Skeletal muscle satellite cell (primary cell): ENCODE data around the gene CHD5.

ENCODE experiments used
- H3K27me3 ChIP-seq: 2 replicates; pipeline ENCODE4 v1.7.0; 2013; ENCODE audit warnings: low read length; ENCODE audit not compliant: control insufficient read depth, insufficient read depth
- H3K36me3 ChIP-seq: 2 replicates; pipeline ENCODE4 v1.7.0; 2013; ENCODE audit warnings: mild to moderate bottlenecking, control low read depth, low read length; ENCODE audit not compliant: insufficient read depth
- H3K4me1 ChIP-seq: 2 replicates; pipeline ENCODE4 v1.7.0; 2013; ENCODE audit warnings: low read length; ENCODE audit not compliant: control insufficient read depth, insufficient read depth
- H3K4me2 ChIP-seq: 2 replicates; pipeline ENCODE4 v1.7.0; 2013; ENCODE audit warnings: mild to moderate bottlenecking, low read length
- H3K4me3 ChIP-seq: 2 replicates; pipeline ENCODE4 v1.7.0; 2013; ENCODE audit warnings: low read length
- H3K9ac ChIP-seq: 2 replicates; pipeline ENCODE4 v1.7.0; 2013; ENCODE audit warnings: mild to moderate bottlenecking, low read depth, low read length, moderate library complexity
- H3K9me3 ChIP-seq: replicated peaks from 2 replicates; pipeline ENCODE4 v1.7.0; 2013; ENCODE audit warnings: mild to moderate bottlenecking, control low read depth, low read length

CHD5 gene

DNA sequence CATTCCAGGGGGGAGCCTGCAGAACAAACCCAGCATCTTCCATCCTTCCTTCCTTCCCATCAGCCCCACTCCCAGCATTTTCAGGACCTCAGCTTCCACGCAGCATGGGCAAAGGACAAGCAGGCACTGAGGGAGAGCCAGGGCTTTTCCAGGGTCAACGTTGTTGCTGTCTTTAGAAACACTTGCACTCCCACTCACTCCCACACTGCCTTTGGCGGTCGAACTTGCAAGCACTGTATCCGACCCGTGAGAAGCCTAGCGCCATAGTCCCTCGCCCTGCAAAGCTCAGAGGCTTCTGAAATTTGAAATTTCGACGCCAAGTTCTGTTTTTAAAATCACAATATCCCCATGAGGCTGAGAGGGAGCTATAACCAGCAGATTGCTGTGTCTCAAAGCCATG is 87.0 kb downstream of the CHD5 start:
- no peak overlapping the region for H3K4me3 ChIP-seq
- no peaks in the 10 kb centered on the region for H3K9me3 ChIP-seq
- H3K36me3 ChIP-seq: no peaks in the 10 kb centered on the region
- no peak overlapping the region for H3K4me2 ChIP-seq
- peaks cover 1% of the 10 kb centered on the region for H3K4me1 ChIP-seq
- no peak overlapping the region for H3K9ac ChIP-seq
- peaks cover 37% of the 10 kb centered on the region for H3K27me3 ChIP-seq

DNA sequence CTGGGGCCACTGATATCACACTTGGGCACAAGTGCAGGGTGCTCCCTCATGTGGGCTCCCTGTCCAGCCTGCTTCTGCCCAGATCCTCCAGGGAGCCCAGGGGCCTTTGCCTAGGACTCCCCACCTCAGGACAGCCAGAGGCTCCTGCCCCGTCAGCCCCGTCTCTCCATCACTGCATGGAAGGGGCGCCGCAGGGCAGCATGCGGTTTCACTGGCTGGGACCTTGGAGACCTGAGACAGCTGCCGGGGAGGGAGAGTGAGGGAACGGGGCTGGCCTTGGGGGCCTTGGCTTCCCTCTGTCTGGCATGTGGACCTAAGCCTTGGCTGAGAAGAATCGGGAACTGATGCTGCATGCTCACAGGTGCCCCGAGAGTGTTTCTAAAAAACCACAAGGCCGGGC is 87.9 kb downstream of the CHD5 start:
- H3K4me3 ChIP-seq: no peak overlapping the region
- H3K4me1 ChIP-seq: no peaks in the 10 kb centered on the region
- H3K27me3 ChIP-seq: peaks cover 34% of the 10 kb centered on the region
- no peak overlapping the region for H3K4me2 ChIP-seq
- no peaks in the 10 kb centered on the region for H3K9me3 ChIP-seq
- no peak overlapping the region for H3K9ac ChIP-seq
- H3K36me3 ChIP-seq: no peaks in the 10 kb centered on the region

GRCh38 chr1:6091823-6092109 is 88.4 kb downstream of the CHD5 start:
- H3K36me3 ChIP-seq: no peaks in the 10 kb centered on the region
- no peak overlapping the region for H3K9ac ChIP-seq
- H3K9me3 ChIP-seq: no peaks in the 10 kb centered on the region
- no peaks in the 10 kb centered on the region for H3K4me1 ChIP-seq
- no peak overlapping the region for H3K4me2 ChIP-seq
- peaks cover 35% of the 10 kb centered on the region for H3K27me3 ChIP-seq
- H3K4me3 ChIP-seq: no peak overlapping the region

DNA sequence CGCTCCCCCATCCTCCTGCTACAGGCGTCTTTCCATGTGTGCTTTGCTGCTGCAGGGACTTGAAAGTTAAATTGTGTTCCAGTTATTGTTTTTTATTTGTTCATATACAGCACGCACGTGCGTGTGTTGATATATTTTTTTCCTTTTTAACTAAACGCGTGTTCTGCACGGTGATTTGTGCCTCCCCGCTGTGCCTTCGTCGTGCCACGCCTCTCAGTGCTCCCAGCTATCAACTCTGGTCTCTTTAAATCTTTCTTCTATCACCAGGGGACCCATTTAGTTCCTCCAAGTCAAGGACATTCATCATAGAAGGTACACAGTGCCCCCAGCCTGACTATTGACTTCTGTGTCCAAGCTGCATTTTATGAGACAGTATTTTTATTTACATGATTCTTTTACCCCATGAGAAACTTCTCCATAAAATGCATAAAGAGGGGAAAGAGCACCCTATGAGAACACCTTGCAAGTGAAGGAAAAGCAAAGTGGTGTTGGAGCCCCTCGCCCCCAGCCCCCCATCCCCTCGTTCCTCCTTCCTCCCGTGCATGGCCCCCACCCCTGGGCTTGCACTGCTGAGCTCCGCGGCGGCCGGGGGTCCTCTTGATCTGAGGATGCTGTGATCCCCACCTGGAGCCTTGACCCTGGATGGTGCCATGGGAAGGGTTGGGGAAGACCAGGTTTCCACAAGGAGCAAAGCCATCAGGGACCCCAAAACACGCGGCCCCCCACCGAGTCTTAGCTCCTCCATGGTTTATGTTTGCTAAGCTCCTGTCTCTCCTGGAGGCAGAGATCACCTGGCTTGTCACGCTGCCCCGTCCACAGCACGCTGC is 88.9 kb downstream of the CHD5 start:
- H3K9ac ChIP-seq: no peak overlapping the region
- no peak overlapping the region for H3K4me3 ChIP-seq
- no peaks in the 10 kb centered on the region for H3K36me3 ChIP-seq
- peaks cover 38% of the 10 kb centered on the region for H3K27me3 ChIP-seq
- no peak overlapping the region for H3K4me2 ChIP-seq
- H3K9me3 ChIP-seq: no peaks in the 10 kb centered on the region
- no peaks in the 10 kb centered on the region for H3K4me1 ChIP-seq

DNA sequence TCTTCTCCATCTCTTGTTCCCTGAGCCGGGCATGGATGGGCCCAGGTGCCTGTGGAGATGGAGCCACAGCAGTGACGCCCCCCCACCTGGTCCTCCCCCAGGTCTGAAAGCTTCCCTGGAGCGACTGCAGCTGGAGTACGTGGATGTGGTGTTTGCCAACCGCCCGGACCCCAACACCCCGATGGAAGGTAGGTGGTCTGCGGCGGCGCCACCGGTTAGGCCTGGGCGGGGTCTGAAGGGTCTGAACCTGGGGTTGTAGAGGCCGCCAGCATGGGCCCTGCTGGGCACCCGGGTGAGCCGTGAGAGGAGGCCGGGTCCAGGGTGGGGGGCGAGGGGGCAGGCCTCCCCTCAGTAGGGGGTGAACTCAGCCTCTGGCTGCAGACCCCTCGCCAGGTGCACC is 89.8 kb downstream of the CHD5 start:
- no peaks in the 10 kb centered on the region for H3K9me3 ChIP-seq
- H3K36me3 ChIP-seq: no peaks in the 10 kb centered on the region
- no peaks in the 10 kb centered on the region for H3K4me1 ChIP-seq

DNA sequence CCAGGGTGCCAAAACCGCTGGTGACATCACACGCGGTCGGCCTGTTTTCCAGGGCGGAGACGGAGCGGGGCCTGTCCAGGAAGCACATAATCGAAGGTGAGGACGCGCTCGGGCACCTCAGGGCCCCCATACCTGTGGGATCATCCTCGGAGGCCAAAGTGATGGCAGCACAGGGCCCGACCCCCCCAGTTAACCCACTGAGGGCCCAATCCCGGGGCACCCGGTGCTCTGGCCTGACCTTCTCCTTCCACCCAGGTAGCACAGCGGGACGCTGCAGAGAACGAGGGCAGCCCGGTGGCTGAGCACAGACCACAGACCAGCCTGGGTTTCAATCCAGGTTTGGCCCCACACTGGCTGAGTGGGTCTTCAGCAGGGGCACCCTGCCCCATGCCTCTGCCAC is 91.2 kb downstream of the CHD5 start:
- no peak overlapping the region for H3K4me3 ChIP-seq
- no peaks in the 10 kb centered on the region for H3K36me3 ChIP-seq
- peaks cover 53% of the 10 kb centered on the region for H3K27me3 ChIP-seq
- H3K4me2 ChIP-seq: no peak overlapping the region
- peaks cover 4% of the 10 kb centered on the region for H3K4me1 ChIP-seq
- H3K9ac ChIP-seq: no peak overlapping the region
- H3K9me3 ChIP-seq: no peaks in the 10 kb centered on the region

More for the DNA sequence above, 89.8 kb downstream of the CHD5 start:
- no peak overlapping the region for H3K4me3 ChIP-seq
- H3K27me3 ChIP-seq: peaks cover 47% of the 10 kb centered on the region
- H3K9ac ChIP-seq: no peak overlapping the region
- no peak overlapping the region for H3K4me2 ChIP-seq

DNA sequence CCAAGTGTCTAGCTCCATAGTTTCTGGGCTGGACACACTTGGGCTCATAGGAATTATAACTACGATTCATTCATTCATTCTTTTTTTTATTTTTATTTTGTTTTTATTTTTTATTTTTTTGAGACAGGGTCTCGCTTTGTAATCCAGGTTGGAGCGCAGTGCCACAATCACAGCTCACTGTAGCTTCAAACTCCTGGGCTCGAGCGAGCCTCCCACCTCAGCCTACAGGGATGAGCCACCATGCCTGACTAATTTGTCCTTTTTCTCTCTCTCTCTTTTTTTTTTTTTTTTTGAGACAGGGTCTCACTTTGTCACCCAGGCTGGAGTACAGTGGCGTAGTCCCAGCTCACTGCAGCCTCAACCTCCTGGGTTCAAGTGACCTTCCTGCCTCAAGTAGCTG is 92.2 kb downstream of the CHD5 start:
- Histone ChIP-seq H3K36me3 (no peaks in the 10 kb centered on the region), H3K4me2 (no peak overlapping the region), H3K9me3 (no peaks in the 10 kb centered on the region), H3K4me1 (peaks cover 12% of the 10 kb centered on the region), H3K27me3 (peaks cover 54% of the 10 kb centered on the region), H3K4me3 (no peak overlapping the region), H3K9ac (no peak overlapping the region)

DNA sequence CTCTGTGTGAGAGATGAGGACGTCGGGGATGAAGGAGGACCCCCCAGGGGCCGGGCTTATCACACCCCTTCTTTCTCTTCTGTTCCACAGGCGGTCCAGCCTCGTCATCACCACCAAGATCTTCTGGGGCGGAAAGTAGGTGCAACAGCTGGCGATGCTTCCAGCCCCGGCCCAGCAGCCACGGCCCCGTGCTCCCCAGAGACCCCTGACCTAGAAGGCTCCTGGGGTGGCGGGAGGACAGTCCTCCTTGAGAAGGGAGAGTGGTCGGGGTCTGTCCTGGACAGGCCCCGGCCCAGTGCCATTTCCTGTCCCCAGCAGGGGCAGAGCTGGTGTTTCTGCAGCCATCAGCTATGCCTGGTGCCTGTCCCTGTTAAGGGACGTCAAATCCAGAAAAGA is 92.7 kb downstream of the CHD5 start:
- H3K4me2 ChIP-seq: no peak overlapping the region
- no peaks in the 10 kb centered on the region for H3K36me3 ChIP-seq
- H3K9ac ChIP-seq: no peak overlapping the region
- H3K4me3 ChIP-seq: no peak overlapping the region
- no peaks in the 10 kb centered on the region for H3K9me3 ChIP-seq
- H3K27me3 ChIP-seq: peaks cover 55% of the 10 kb centered on the region
- peaks cover 12% of the 10 kb centered on the region for H3K4me1 ChIP-seq

DNA sequence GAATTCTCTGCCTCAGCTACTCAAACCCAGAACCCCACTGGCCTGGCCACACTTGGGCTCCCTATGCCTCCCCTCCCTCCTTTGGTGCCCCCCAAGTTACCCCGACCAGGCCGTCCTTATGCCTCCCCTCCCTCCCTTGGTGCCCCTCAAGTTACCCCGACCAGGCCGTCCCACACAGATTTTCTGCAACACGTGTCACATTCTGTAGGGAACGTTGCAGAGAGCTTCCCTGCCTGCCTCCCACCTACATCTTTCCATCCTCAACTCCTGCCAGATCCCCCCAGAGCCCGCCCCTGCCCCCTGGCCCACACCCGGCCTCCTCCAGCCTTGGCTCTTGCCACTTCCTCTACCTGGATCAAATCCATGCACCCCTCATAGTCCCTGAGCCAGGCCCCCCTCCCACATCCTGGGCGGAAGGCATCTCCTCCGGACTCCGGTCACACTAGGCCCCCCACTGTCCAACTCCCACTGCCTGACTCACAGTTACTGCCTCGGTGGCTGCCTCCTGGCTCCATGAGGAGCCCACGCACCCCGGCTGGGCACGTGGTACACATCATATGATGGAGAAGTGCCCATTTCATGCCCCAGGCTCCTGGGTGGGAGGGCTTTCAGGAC is 93.3 kb downstream of the CHD5 start:
- no peak overlapping the region for H3K4me2 ChIP-seq
- H3K4me3 ChIP-seq: no peak overlapping the region
- H3K36me3 ChIP-seq: no peaks in the 10 kb centered on the region
- peaks cover 56% of the 10 kb centered on the region for H3K27me3 ChIP-seq
- no peak overlapping the region for H3K9ac ChIP-seq
- H3K9me3 ChIP-seq: no peaks in the 10 kb centered on the region
- peaks cover 12% of the 10 kb centered on the region for H3K4me1 ChIP-seq

- Histone ChIP-seq H3K9me3 (no peaks in the 10 kb centered on the region), H3K4me2 (no peak overlapping the region), H3K27me3 (peaks cover 57% of the 10 kb centered on the region), H3K9ac (no peak overlapping the region), H3K36me3 (no peaks in the 10 kb centered on the region), H3K4me3 (no peak overlapping the region), H3K4me1 (peaks cover 12% of the 10 kb centered on the region)
These were observed 93.8 kb downstream of the CHD5 start for GRCh38 chr1:6086358-6086757.

GRCh38 chr1:6085666-6086065 is 94.5 kb downstream of the CHD5 start:
- Histone ChIP-seq H3K4me3 (no peak overlapping the region), H3K9ac (no peak overlapping the region), H3K27me3 (peaks cover 64% of the 10 kb centered on the region), H3K4me2 (no peak overlapping the region), H3K36me3 (no peaks in the 10 kb centered on the region), H3K4me1 (peaks cover 12% of the 10 kb centered on the region), H3K9me3 (no peaks in the 10 kb centered on the region)
